D721Med (cell line): Measurements from ENCODE around the gene SLC22A15.

Source experiments
- DNase-seq: peaks from one replicate; pipeline ENCODE4 v3.0.0; 2011; ENCODE audit warnings: low spot score; ENCODE audit not compliant: insufficient read length
- FAIRE-seq: peaks from 2 replicates; lab custom pipeline; 2011; peaks lifted over from hg19 to GRCh38; lab: Jason Lieb, UNC
- CTCF ChIP-seq: IDR thresholded peaks from 2 replicates; pipeline ENCODE4 v1.5.1; 2012; ENCODE audit warnings: mild to moderate bottlenecking, control low read depth; ENCODE audit not compliant: insufficient read depth; ENCODE audit errors: missing control alignments

Gene SLC22A15

GRCh38 chr1:116104667-116105066 lies 128.4 kb downstream of the SLC22A15 start:
- no peak for TF ChIP-seq CTCF
- FAIRE-seq = no peak
- DNase-seq = no peak

- TF ChIP-seq CTCF = no peak
- no peak for DNase-seq
- FAIRE-seq = no peak
These were observed 129.7 kb downstream of the SLC22A15 start for GRCh38 chr1:116105996-116106395.

- no peak for TF ChIP-seq CTCF
- no peak for FAIRE-seq
- DNase-seq = no peak
These were observed 130.3 kb downstream of the SLC22A15 start for GRCh38 chr1:116106646-116107045.

- DNase-seq = no peak
- FAIRE-seq = no peak
- TF ChIP-seq CTCF = no peak
These were observed 131.1 kb downstream of the SLC22A15 start for GRCh38 chr1:116107371-116107770.

GRCh38 chr1:116110567-116111523 lies 134.5 kb downstream of the SLC22A15 start, which contains the start of gene MAB21L3:
Gene MAB21L3 (plus strand): TSS chr1:116111399. CDS start chr1:116112616, 1,217 bp downstream.
- FAIRE-seq (no peak), DNase-seq (no peak)
- TF ChIP-seq CTCF = no peak

- FAIRE-seq (no peak), DNase-seq (no peak)
- no peak for TF ChIP-seq CTCF
These were observed 135.3 kb downstream of the SLC22A15 start for GRCh38 chr1:116111524-116112021.
